HG03108 (cell line): ENCODE measurements around the gene PALD1.

Source experiments
- ATAC-seq: cut with Tn5 transposase; IDR thresholded peaks from one replicate; pipeline ENCODE4 v1.9.1; 2021; ENCODE audit warnings: moderate library complexity; ENCODE audit not compliant: unreplicated experiment

The PALD1 gene

DNA sequence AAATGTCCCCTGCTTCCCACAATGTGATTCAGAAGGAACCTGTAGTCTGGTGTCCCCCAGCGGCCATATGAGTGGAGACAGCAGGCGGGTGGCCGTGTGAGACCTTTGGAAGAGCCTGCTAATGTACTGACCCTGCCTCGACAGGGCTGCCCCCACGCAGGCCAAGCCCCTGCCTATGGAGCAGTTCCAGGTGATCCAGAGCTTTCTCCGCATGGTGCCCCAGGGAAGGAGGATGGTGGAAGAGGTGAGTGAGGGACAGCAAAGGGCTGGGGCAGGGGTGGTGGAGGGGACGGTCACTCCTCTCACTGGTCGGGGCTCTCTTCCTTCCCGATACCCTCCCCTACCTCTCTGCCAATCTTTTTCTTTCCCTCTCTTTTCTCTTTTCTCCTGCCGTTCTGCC lies 55.7 kb downstream of the PALD1 start:
- no peak for ATAC-seq

DNA sequence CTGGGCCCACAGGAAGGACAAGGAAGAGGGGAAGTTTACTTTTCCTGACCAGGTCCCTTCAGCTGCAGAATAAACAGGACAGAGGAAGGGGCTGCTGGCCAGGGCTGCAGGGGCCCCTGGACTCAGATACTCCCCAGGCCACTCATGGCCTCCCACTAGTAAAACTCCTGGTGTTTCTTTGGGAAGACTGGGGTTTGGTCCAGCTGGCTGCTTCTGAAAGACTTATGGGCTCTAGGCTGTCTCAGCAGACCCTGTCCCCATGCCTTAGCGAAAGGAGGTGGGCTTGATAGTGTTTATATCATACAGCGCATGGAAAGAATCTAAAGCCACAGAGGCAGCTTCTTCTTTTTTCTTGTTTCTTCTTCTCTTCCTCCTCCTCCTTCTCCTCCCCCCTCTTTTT lies 56.4 kb downstream of the PALD1 start:
- ATAC-seq = no peak

GRCh38 chr10:70535451-70535850 lies 56.9 kb downstream of the PALD1 start:
- no peak for ATAC-seq

DNA sequence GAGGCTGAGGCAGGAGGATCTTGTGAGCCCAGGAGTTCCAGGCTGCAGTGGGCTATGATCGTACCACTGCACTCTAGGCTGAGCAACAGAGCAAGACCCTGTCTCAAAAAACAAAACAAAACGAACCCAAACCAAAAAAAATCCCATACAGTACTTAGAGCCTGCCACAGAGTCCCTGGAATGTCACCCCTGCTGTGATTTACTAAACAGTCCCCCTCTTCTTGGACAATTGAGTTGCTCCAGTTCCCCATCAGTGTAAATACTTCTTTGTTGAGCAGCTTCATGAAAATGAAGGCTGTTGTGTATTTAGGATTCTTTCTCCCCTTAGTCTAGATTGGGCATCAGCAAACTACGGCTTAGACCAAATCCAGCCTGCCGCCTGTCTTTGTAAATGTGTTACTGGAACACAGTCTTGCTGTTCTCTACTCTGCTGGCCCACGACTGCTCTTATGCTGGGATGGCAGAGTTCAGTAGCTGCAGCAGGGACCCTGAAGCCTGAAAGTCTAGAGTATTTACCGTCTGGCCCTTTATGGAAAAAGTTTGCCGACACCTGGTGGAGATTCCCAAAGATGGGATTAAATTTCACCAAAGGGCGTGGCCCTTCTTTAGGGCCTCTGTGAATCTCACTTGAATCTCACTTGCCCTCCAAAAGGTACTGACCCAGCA lies 57.8 kb downstream of the PALD1 start:
- no peak for ATAC-seq

GRCh38 chr10:70537398-70538194 lies 59.0 kb downstream of the PALD1 start:
- ATAC-seq = no peak

GRCh38 chr10:70538195-70538520 lies 59.6 kb downstream of the PALD1 start:
- ATAC-seq = no peak

- no peak for ATAC-seq
Measured at GRCh38 chr10:70538731-70539338, 60.3 kb downstream of the PALD1 start.

- ATAC-seq = no peak
Measured at GRCh38 chr10:70539471-70539870, 60.9 kb downstream of the PALD1 start.

GRCh38 chr10:70540089-70540788 lies 61.7 kb downstream of the PALD1 start:
- no peak for ATAC-seq

GRCh38 chr10:70540789-70541360 lies 62.3 kb downstream of the PALD1 start:
- ATAC-seq = no peak

DNA sequence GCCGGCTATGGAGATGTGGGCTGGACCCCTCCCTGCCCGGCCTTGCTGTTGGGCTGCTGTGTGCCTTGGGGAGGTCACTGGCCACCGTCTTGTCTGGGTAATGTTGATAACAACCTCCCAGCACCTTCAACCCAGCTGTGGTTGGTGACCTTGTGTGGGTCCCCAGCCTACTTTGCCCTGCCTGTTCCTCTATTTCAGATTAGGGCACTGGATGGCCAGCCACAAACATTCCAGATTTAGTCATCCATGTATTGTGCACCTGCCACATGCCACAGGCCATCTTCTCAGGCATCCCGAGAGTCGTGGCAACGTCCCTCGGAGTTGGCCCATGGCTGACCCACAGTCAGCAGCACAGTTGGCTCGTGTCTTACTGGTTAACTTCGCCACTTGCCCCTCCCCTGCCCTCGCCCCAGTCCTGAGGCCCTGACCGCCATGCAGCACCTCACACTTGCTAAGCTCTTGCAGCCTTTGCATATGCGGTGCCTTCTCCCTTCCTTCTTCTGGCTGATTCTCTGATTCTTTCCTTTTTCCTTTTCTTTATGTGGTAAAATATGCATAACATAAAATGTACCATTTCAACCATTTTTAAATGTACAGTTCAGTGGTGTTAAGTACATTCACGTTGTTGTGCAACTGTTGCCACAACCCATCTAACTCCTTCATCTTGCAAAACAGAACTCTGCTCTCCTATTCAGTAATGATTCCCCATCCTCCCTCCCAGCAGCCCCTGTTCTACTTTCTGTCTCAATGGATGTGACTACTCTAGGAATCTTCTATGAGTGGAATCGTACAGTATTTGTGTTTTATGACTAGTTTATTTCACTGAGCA lies 63.4 kb downstream of the PALD1 start:
- no peak for ATAC-seq

DNA sequence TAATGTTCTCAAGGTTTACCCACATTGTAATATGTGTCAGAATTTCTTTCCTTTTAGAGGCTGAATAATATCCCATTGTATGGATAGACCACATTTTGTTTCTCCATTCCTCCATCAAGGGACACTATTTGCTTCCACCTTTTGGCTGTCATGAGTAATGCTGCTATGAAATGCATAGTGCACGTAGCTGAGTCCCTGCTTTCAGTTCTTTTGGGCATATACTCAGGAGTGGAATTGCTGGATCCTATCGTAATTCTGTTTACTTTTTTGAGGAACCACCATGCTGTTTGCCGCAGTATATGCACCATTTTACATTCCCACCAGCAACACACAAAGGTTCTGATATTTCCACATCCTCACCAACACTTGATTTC lies 64.0 kb downstream of the PALD1 start:
- ATAC-seq = no peak

DNA sequence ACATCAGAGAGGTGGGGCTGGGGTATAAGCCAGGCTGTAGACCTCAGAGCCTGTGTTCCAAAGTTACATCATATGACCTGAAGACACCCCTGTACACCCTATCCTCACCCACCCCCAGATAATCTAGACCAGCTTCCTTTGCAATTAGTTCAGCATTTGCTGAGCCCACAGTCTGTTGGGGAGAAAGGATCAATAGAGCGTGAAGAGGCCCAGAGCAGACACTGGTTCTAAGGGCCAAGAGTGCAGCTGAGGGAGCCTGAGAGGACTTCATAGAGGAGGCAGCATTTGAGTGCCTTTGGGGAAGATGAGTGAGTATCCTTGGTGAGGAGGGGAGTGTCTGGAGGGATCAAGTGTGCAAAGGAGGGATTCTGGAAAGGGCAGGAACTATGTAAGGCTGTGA lies 65.3 kb downstream of the PALD1 start:
- ATAC-seq = no peak

- ATAC-seq = no peak
Measured at GRCh38 chr10:70544431-70545340, 66.1 kb downstream of the PALD1 start.

- ATAC-seq = no peak
Measured at GRCh38 chr10:70546584-70546983, 68.0 kb downstream of the PALD1 start.

- no peak for ATAC-seq
Measured at GRCh38 chr10:70549351-70549961, 70.9 kb downstream of the PALD1 start.

- no peak for ATAC-seq
Measured at GRCh38 chr10:70549962-70550458, 71.4 kb downstream of the PALD1 start.

- no peak for ATAC-seq
Measured at GRCh38 chr10:70550459-70550858, 71.9 kb downstream of the PALD1 start.

DNA sequence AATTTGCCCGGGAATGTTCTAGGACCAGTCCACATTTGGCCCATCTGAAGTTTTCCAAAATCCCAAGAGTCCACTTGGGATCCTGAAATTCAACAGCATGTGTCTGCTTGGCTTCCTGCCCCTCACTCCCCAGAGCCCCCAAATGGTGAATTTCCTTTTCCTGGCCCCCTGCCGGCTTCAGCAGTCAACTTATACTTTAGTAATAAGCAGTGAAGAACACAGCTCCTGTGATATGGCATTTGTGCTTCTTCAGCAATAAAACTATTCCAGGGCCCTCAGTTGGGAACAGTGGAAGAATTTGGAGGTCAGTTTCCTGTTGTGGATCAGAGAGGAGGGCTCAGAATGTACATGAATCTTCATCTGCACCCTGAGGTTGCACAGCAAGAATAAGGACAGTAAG lies 72.9 kb downstream of the PALD1 start:
- no peak for ATAC-seq
